ENCODE measurements around the gene HNRNPLL. TPM values are rescaled to one million over a fixed set of nuclear protein-coding genes. Genes with fewer than 3 reads are reported as not detected.
"Not testable (repeated sequence)": the region's sequence is repeated elsewhere in the genome, so short reads cannot be mapped to it uniquely, and the experiment has no call there.

HNRNPLL gene
- total RNA-seq, 4 donors from 2014 or later: 20.0 to 42.9 (median 21.9) TPM

- Histone ChIP-seq H3K36me3 (no peaks in the 10 kb centered on the region), H3K9me3 (no peaks in the 10 kb centered on the region), H3K27ac (no peak overlapping the region), H3K4me3 (no peak overlapping the region), H3K27me3 (no peaks in the 10 kb centered on the region), H3K4me1 (no peaks in the 10 kb centered on the region)
- no peak for ATAC-seq
- DNase-seq: no peak
- TF ChIP-seq POLR2A (IDR thresholded peaks at IDR 0.05) (no peak), CTCF (IDR thresholded peaks at IDR 0.05 in 4 of 5, conservative IDR thresholded peaks at IDR 0.05 in 1 of 5) (no peak)
- in situ Hi-C loops (cut with MboI; ENCODE audit: low sequenced_read_pairs in 4 of 4) (loop anchor here in 3 of 4 donors (25.0 kb wide), 1 partner anchor 234 kb away; no protein-coding TSS in a partner anchor), intact Hi-C loops (cut with DNase I; ENCODE audit: low total_unique reads) (no loop called here)
Measured at GRCh38 chr2:38546585-38546984, 56.1 kb downstream of the HNRNPLL start.

GRCh38 chr2:38546064-38546463 lies 56.7 kb downstream of the HNRNPLL start:
- no peak overlapping the region for H3K4me3 ChIP-seq
- no peak for DNase-seq
- H3K27ac ChIP-seq: no peak overlapping the region
- H3K36me3 ChIP-seq: no peaks in the 10 kb centered on the region
- in situ Hi-C loops (cut with MboI; ENCODE audit: low sequenced_read_pairs in 4 of 4): loop anchor here in 3 of 4 donors (25.0 kb wide), 1 partner anchor 234 kb away; no protein-coding TSS in a partner anchor
- no peak for ATAC-seq
- TF ChIP-seq CTCF (IDR thresholded peaks at IDR 0.05 in 4 of 5, conservative IDR thresholded peaks at IDR 0.05 in 1 of 5): no peak
- no peak for TF ChIP-seq POLR2A (IDR thresholded peaks at IDR 0.05)
- intact Hi-C loops (cut with DNase I; ENCODE audit: low total_unique reads): no loop called here
- no peaks in the 10 kb centered on the region for H3K27me3 ChIP-seq
- no peaks in the 10 kb centered on the region for H3K9me3 ChIP-seq
- no peaks in the 10 kb centered on the region for H3K4me1 ChIP-seq

GRCh38 chr2:38542248-38542631 lies 60.5 kb downstream of the HNRNPLL start:
- intact Hi-C loops (cut with DNase I; ENCODE audit: low total_unique reads); H3K27ac ChIP-seq; ATAC-seq; H3K27me3 ChIP-seq; H3K4me1 ChIP-seq; DNase-seq; H3K4me3 ChIP-seq; H3K36me3 ChIP-seq; H3K9me3 ChIP-seq: not testable (repeated sequence)
- in situ Hi-C loops (cut with MboI; ENCODE audit: low sequenced_read_pairs in 4 of 4): loop anchor here in 3 of 4 donors (25.0 kb wide), 1 partner anchor 230 kb away; no protein-coding TSS in a partner anchor

- in situ Hi-C loops (cut with MboI; ENCODE audit: low sequenced_read_pairs in 4 of 4): loop anchor here in 3 of 4 donors (25.0 kb wide), 1 partner anchor 228 kb away; no protein-coding TSS in a partner anchor
- H3K9me3 ChIP-seq: no peaks in the 10 kb centered on the region
- H3K4me3 ChIP-seq: no peak overlapping the region
- ATAC-seq (no peak), DNase-seq (no peak)
- no peak for TF ChIP-seq POLR2A (IDR thresholded peaks at IDR 0.05)
- no peak for TF ChIP-seq CTCF (IDR thresholded peaks at IDR 0.05 in 4 of 5, conservative IDR thresholded peaks at IDR 0.05 in 1 of 5)
- H3K36me3 ChIP-seq: no peaks in the 10 kb centered on the region
- no peaks in the 10 kb centered on the region for H3K27me3 ChIP-seq
- H3K4me1 ChIP-seq: no peaks in the 10 kb centered on the region
- intact Hi-C loops (cut with DNase I; ENCODE audit: low total_unique reads): no loop called here
- no peak overlapping the region for H3K27ac ChIP-seq
Measured at GRCh38 chr2:38540580-38541286, 62.0 kb downstream of the HNRNPLL start.

- Histone ChIP-seq H3K36me3 (no peaks in the 10 kb centered on the region), H3K9me3 (no peaks in the 10 kb centered on the region), H3K4me1 (no peaks in the 10 kb centered on the region), H3K4me3 (no peak overlapping the region), H3K27me3 (no peaks in the 10 kb centered on the region), H3K27ac (no peak overlapping the region)
- intact Hi-C loops (cut with DNase I; ENCODE audit: low total_unique reads): loop anchor here (5.0 kb wide), 1 partner anchor 203 kb away; no protein-coding TSS in a partner anchor
- TF ChIP-seq POLR2A (IDR thresholded peaks at IDR 0.05) (no peak), CTCF (IDR thresholded peaks at IDR 0.05 in 4 of 5, conservative IDR thresholded peaks at IDR 0.05 in 1 of 5) (no peak)
- in situ Hi-C loops (cut with MboI; ENCODE audit: low sequenced_read_pairs in 4 of 4): loop anchor here in 3 of 4 donors (25.0 kb wide), 1 partner anchor 227 kb away; no protein-coding TSS in a partner anchor
- DNase-seq: no peak
- no peak for ATAC-seq
Measured at GRCh38 chr2:38539086-38539485, 63.6 kb downstream of the HNRNPLL start.
